ENCODE data around the gene SPOP.

GRCh38 chr17:49553676-49554335 lies 124.1 kb downstream of the SPOP start:
- TF ChIP-seq, protein P1, sequence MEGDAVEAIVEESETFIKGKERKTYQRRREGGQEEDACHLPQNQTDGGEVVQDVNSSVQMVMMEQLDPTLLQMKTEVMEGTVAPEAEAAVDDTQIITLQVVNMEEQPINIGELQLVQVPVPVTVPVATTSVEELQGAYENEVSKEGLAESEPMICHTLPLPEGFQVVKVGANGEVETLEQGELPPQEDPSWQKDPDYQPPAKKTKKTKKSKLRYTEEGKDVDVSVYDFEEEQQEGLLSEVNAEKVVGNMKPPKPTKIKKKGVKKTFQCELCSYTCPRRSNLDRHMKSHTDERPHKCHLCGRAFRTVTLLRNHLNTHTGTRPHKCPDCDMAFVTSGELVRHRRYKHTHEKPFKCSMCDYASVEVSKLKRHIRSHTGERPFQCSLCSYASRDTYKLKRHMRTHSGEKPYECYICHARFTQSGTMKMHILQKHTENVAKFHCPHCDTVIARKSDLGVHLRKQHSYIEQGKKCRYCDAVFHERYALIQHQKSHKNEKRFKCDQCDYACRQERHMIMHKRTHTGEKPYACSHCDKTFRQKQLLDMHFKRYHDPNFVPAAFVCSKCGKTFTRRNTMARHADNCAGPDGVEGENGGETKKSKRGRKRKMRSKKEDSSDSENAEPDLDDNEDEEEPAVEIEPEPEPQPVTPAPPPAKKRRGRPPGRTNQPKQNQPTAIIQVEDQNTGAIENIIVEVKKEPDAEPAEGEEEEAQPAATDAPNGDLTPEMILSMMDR (IDR thresholded peaks at IDR 0.05; ENCODE audit: insufficient read depth, low read depth, low read length): no peak
- TF ChIP-seq EZH2 (IDR thresholded peaks at IDR 0.05; ENCODE audit: insufficient read depth, low read length): no peak
